Body of pancreas (tissue), 4 donors: ENCODE measurements around the gene XIST.

Experiments
- CTCF ChIP-seq, 7 experiments: fragments of 450-650 bp in 4 of 7; fragments of 200-600 bp in 3 of 7; sonication (generic) in 3 of 7; IDR thresholded peaks; one replicate each; pipeline ENCODE4 v1.5.1; 2016 to 2019; ENCODE audit warnings: antibody characterized with exemption in 7 of 7
- POLR2A ChIP-seq, 3 donors: fragments of 450-650 bp; IDR thresholded peaks; one replicate each; pipeline ENCODE4 v1.6.1; 2016; ENCODE audit warnings: antibody characterized with exemption in 3 of 3, mild to moderate bottlenecking in 2 of 3

DNA sequence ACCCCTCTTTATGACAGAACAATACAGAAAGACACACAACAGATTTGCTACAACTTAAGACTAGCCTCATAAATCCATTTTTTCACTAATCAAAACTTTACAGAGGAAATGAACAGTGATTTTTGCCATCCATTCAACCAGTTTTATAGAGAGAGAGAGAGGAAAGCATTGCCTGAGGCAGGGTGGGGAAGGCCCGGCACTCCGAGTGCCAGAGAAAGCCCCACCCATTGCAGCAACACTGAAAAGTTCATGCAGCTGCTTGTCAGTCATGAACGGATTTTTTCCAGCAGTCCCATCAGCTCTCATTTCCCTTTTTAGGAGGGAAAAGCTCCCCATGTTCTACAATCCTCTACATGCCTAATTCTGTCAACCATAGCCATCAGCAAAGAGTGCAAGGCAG lies 52.6 kb downstream of the XIST start:
- no peak for TF ChIP-seq CTCF (IDR thresholded peaks at IDR 0.05)
- TF ChIP-seq POLR2A (IDR thresholded peaks at IDR 0.05), result no peak
